Right atrium auricular region (tissue), 2 donors: Measurements from ENCODE around the gene PAQR6. TPM values are rescaled to one million over a fixed set of nuclear protein-coding genes. Genes with fewer than 3 reads are reported as not detected.

Experiments used
- DNase-seq: peaks from one replicate; pipeline ENCODE4 v3.0.0-alpha.2; 2019; ENCODE audit warnings: low spot score
- H3K27ac ChIP-seq, 2 donors: fragments of 200-600 bp; sonication (generic); 1 replicate in 1 of 2; 2 replicates in 1 of 2; pipeline ENCODE4 v1.5.1; 2016 to 2019
- H3K27me3 ChIP-seq, 2 donors: fragments of 200-600 bp; sonication (generic); one replicate each; pipeline versions ENCODE4 v1.5.1 to v1.6.0; 2017 to 2019
- H3K36me3 ChIP-seq: fragments of 200-600 bp; sonication (generic); one replicate; pipeline ENCODE4 v1.5.1; 2016
- H3K4me1 ChIP-seq, 2 donors: fragments of 200-600 bp; sonication (generic); one replicate each; pipeline versions ENCODE4 v1.5.1 to v1.6.0; 2017 to 2019
- H3K4me3 ChIP-seq, 2 donors: fragments of 200-600 bp; sonication (generic); 1 replicate in 1 of 2; 2 replicates in 1 of 2; pipeline ENCODE4 v1.5.1; 2017 to 2019; ENCODE audit warnings: mild to moderate bottlenecking in 1 of 2, moderate library complexity in 1 of 2
- H3K9me3 ChIP-seq, 2 donors: fragments of 200-600 bp; sonication (generic); one replicate each; pipeline ENCODE4 v1.5.1; 2019
- CTCF ChIP-seq, 2 donors: fragments of 200-600 bp; sonication (generic); IDR thresholded peaks; one replicate each; pipeline ENCODE4 v1.5.1; 2019; ENCODE audit warnings: antibody characterized with exemption in 2 of 2
- total RNA-seq, 2 donors: library from RNA; depleted of rRNA; stranded (reverse); fragments of >200 nt; gene quantifications; one replicate each; pipeline ENCODE4 v1.1.0, GENCODE V29; 2016

Gene PAQR6
- total RNA-seq, 2 donors from 2014 or later: not detected

DNA sequence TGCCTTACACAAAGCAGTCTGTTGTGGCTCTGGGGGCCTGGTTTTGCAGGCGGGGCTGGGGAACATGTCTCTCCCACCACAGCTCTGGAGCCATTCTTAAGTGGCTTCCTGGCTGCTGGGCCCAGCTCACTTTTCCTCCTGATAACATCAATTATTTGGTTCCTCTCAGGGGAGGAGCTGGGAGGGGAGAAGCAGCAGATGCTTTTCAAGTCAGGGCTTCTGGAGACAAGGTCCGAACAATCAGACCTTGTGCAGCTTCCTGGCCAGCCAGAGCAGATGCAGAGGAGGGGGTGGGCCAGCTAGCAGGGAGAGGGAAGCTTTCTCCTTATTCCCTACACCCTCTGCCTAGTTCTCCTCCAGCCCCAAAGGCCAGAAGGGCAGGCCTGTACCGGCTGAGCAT lies 3.7 kb upstream of the PAQR6 start:
- TF ChIP-seq CTCF (IDR thresholded peaks at IDR 0.05): no peak
- H3K4me3 ChIP-seq: no peak overlapping the region
- H3K27ac ChIP-seq: no peak overlapping the region
- no peaks in the 10 kb centered on the region for H3K9me3 ChIP-seq
- no peak for DNase-seq
- H3K4me1 ChIP-seq: peaks cover 0 to 35% of the 10 kb centered on the region in 2 donors
- H3K36me3 ChIP-seq: peaks cover 65% of the 10 kb centered on the region
- H3K27me3 ChIP-seq: no peaks in the 10 kb centered on the region

GRCh38 chr1:156249593-156249992 lies 1.7 kb upstream of the PAQR6 start:
- DNase-seq: no peak
- H3K27ac ChIP-seq: no peak overlapping the region
- no peak for TF ChIP-seq CTCF (IDR thresholded peaks at IDR 0.05)
- H3K4me1 ChIP-seq: peaks cover 0 to 49% of the 10 kb centered on the region in 2 donors
- H3K36me3 ChIP-seq: peaks cover 53% of the 10 kb centered on the region
- no peaks in the 10 kb centered on the region for H3K27me3 ChIP-seq
- no peak overlapping the region for H3K4me3 ChIP-seq
- no peaks in the 10 kb centered on the region for H3K9me3 ChIP-seq

DNA sequence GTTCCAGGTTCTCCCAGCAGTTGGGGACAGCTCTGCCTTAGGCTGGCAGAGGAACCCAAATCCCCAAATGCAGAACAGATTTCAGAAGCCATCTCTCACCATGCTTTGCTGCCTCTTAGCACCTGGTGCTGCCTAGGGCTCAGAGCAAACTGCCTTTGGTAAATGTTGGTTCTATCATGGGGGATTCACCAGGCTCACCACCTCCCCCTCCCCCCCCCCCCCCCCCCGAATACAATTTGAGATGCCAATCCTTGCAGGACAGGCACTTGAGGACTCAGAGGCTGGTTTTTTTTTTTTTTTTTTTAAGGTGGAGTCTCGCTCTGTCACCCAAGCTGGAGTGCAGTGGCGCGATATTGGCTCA lies 447 bp upstream of the PAQR6 start:
- DNase-seq: no peak
- Histone ChIP-seq H3K9me3 (no peaks in the 10 kb centered on the region), H3K27ac (no peak overlapping the region), H3K4me3 (no peak overlapping the region), H3K36me3 (peaks cover 42% of the 10 kb centered on the region), H3K4me1 (peaks cover 0 to 49% of the 10 kb centered on the region in 2 donors), H3K27me3 (no peaks in the 10 kb centered on the region)
- no peak for TF ChIP-seq CTCF (IDR thresholded peaks at IDR 0.05)

DNA sequence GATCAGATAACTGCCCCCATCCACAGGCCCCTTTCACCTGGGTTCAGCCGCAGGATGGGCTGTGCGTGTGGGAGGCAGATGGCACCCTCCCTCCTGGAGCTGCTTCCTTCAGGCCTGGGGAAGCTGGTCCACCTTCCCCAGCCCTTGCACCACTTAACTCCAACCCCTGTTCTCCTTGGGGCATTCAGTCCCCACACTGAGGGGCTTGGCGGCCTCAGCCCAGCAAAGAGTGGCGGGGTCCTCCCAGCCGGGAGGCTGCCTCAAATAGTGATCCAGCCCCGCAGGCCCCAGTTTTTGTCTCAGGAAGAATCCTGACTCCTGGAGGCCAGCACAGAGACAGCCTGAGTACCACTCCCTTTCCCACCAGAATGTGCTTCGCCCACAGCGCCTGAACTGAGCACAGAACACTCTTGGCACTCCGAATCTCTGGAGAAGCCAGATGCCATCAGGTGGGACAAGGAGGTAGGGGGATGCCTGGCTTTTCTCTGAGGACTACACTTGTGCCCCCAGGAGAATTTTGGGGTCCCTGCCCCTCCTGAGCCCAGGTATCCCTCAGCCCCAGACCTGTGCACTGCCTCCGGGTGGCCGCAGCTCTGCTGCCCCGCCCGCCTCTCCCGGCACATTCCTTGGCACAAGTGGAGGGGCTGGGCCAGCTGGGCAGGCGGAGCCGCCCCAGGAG lies 936 bp downstream of the PAQR6 start:
- no peak for TF ChIP-seq CTCF (IDR thresholded peaks at IDR 0.05)
- no peaks in the 10 kb centered on the region for H3K27me3 ChIP-seq
- peaks cover 0 to 49% of the 10 kb centered on the region in 2 donors for H3K4me1 ChIP-seq
- DNase-seq: no peak
- H3K9me3 ChIP-seq: no peaks in the 10 kb centered on the region
- H3K27ac ChIP-seq: no peak overlapping the region
- H3K36me3 ChIP-seq: peaks cover 28% of the 10 kb centered on the region
- no peak overlapping the region for H3K4me3 ChIP-seq

- peak overlapping the region in 1 of 2 donors; percentile 33 for H3K4me3 ChIP-seq
- peaks cover 22% of the 10 kb centered on the region for H3K36me3 ChIP-seq
- H3K27ac ChIP-seq: no peak overlapping the region
- DNase-seq: no peak
- TF ChIP-seq CTCF (IDR thresholded peaks at IDR 0.05): no peak
- peaks cover 0 to 49% of the 10 kb centered on the region in 2 donors for H3K4me1 ChIP-seq
- no peaks in the 10 kb centered on the region for H3K9me3 ChIP-seq
- H3K27me3 ChIP-seq: no peaks in the 10 kb centered on the region
These were observed 1.5 kb downstream of the PAQR6 start for GRCh38 chr1:156246241-156246780.
